Tibial nerve (tissue), 4 donors: ENCODE data around the gene GRB10. TPM values are rescaled to one million over a fixed set of nuclear protein-coding genes. Genes with fewer than 3 reads are reported as not detected.

Experiments used
- DNase-seq, 2 donors: peaks; one replicate each; pipeline ENCODE4 v3.0.0-alpha.2; 2019; ENCODE audit warnings: low spot score in 2 of 2
- H3K27ac ChIP-seq, 4 donors: fragments of 200-600 bp; sonication (generic) in 3 of 4; one replicate each; pipeline ENCODE4 v1.5.1; 2017 to 2019; ENCODE audit warnings: mild to moderate bottlenecking in 1 of 4
- H3K27me3 ChIP-seq, 2 donors: fragments of 200-600 bp; sonication (generic) in 1 of 2; one replicate each; pipeline versions ENCODE4 v1.5.1 to v1.6.0; 2017 to 2019
- H3K36me3 ChIP-seq, 3 donors: fragments of 200-600 bp; sonication (generic); one replicate each; pipeline ENCODE4 v1.5.1; 2018 to 2019
- H3K4me1 ChIP-seq, 4 donors: fragments of 200-600 bp; sonication (generic) in 3 of 4; one replicate each; pipeline ENCODE4 v1.5.1; 2017 to 2019
- H3K4me3 ChIP-seq, 4 donors: fragments of 200-600 bp; sonication (generic) in 3 of 4; one replicate each; pipeline ENCODE4 v1.5.1; 2017 to 2019; ENCODE audit warnings: mild to moderate bottlenecking in 1 of 4, moderate library complexity in 1 of 4
- H3K9me3 ChIP-seq, 4 donors: fragments of 200-600 bp; sonication (generic) in 3 of 4; one replicate each; pipeline ENCODE4 v1.5.1; 2017 to 2019
- EP300 ChIP-seq, 2 donors: sonication (generic); formaldehyde crosslinking; IDR thresholded peaks; one replicate each; pipeline ENCODE4 v1.6.1; 2017; ENCODE audit warnings: antibody characterized with exemption in 2 of 2, mild to moderate bottlenecking in 1 of 2
- POLR2A ChIP-seq, 2 donors: fragments of 450-650 bp; IDR thresholded peaks; one replicate each; pipeline ENCODE4 v1.6.1; 2017; ENCODE audit warnings: antibody characterized with exemption in 2 of 2, mild to moderate bottlenecking in 2 of 2, moderate library complexity in 2 of 2
- WGBS, 2 donors: methylation state at CpG; one replicate each; pipeline ENCODE4 v1.1.5; 2018; 5-methylcytosine and 5-hydroxymethylcytosine counted together
- total RNA-seq, 4 donors: library from RNA; depleted of rRNA; stranded (reverse); fragments of >200 nt; gene quantifications; one replicate each; pipeline ENCODE4 v1.1.0, GENCODE V29; 2016
- TF ChIP-seq, protein P1 (sequence below), 5 experiments: fragments of 200-600 bp in 3 of 5; fragments of 450-650 bp in 2 of 5; sonication (generic) in 3 of 5; IDR thresholded peaks; one replicate each; pipeline ENCODE4 v1.5.1; 2016 to 2019; ENCODE audit warnings: antibody characterized with exemption in 5 of 5, mild to moderate bottlenecking in 3 of 5, moderate library complexity in 2 of 5

The GRB10 gene
- total RNA-seq, 4 donors from 2014 or later: 34.1 to 73.9 (median 56.0) TPM

DNA sequence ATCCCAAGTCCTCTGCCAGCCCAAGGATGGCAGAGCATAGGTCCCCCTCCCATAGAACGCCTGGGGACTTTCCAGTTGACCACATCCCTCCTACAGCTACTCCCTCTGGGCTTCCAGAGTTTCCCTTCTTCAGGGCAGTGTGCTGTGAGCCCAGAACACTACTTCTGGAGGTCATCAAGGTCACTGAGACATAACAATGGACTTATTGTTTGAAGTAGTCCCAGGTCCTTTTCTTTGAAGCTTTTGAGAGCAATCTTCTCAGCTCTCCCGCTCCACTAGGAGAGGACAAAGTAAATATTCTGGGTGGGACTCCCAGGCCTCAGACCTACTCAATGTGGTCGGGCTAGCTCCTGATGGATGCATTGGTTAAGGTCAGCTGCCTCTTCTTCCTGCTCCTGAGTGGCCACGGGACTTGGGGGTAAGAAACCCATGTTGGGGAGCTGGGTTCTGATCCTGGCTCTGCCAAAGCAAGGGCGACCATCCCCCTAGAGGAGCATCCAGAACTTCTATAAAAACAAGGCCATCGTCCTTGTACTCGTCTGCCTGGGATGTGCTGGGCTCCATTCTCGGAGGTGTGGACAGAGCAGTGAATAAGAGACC lies 134.0 kb downstream of the GRB10 start:
- no peak for DNase-seq
- Histone ChIP-seq H3K9me3 (no peaks in the 10 kb centered on the region), H3K36me3 (peaks cover 0 to 7% (median 0%) of the 10 kb centered on the region in 3 donors), H3K27me3 (no peaks in the 10 kb centered on the region), H3K4me3 (no peak overlapping the region), H3K27ac (no peak overlapping the region), H3K4me1 (peaks cover 0 to 18% (median 5%) of the 10 kb centered on the region in 4 donors)
- no peak for TF ChIP-seq EP300 (IDR thresholded peaks at IDR 0.05)
- WGBS, 2 donors: 79 to 89% methylated on average over 8 of the region's 8 CpGs

DNA sequence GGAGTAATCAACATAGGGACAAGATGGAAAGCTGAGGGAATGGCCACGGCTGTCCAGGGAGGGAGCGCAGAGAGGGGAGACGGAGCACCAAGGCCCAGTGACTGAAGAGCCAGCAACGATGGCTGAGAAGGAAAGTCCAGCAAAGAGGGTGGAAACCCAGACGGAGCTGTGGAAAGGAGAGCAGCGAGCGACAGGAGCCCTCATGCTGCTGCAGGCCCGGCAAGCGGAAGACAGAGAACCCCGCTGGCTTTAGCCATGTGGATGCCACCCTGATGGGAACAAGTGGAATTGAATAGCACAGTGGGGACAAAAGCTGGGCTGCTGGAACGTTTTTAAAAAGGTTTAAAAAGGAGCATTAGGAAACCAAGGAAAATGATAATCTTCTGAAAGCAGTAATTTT lies 134.6 kb downstream of the GRB10 start:
- H3K27ac ChIP-seq: no peak overlapping the region
- H3K4me3 ChIP-seq: no peak overlapping the region
- H3K36me3 ChIP-seq: peaks cover 0 to 7% (median 0%) of the 10 kb centered on the region in 3 donors
- DNase-seq: no peak
- no peak for TF ChIP-seq EP300 (IDR thresholded peaks at IDR 0.05)
- TF ChIP-seq, protein P1, sequence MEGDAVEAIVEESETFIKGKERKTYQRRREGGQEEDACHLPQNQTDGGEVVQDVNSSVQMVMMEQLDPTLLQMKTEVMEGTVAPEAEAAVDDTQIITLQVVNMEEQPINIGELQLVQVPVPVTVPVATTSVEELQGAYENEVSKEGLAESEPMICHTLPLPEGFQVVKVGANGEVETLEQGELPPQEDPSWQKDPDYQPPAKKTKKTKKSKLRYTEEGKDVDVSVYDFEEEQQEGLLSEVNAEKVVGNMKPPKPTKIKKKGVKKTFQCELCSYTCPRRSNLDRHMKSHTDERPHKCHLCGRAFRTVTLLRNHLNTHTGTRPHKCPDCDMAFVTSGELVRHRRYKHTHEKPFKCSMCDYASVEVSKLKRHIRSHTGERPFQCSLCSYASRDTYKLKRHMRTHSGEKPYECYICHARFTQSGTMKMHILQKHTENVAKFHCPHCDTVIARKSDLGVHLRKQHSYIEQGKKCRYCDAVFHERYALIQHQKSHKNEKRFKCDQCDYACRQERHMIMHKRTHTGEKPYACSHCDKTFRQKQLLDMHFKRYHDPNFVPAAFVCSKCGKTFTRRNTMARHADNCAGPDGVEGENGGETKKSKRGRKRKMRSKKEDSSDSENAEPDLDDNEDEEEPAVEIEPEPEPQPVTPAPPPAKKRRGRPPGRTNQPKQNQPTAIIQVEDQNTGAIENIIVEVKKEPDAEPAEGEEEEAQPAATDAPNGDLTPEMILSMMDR (IDR thresholded peaks at IDR 0.05): no peak
- no peaks in the 10 kb centered on the region for H3K27me3 ChIP-seq
- H3K9me3 ChIP-seq: no peaks in the 10 kb centered on the region
- peaks cover 0 to 12% (median 2%) of the 10 kb centered on the region in 4 donors for H3K4me1 ChIP-seq
- whole genome bisulfite sequencing, 2 donors: 92 to 93% methylated on average over 11 of the region's 11 CpGs

- no peak overlapping the region for H3K4me3 ChIP-seq
- no peak overlapping the region for H3K27ac ChIP-seq
- 94 to 97% methylated on average over 10 of the region's 10 CpGs for WGBS, 2 donors
- TF ChIP-seq, protein P1 (IDR thresholded peaks at IDR 0.05): no peak
- TF ChIP-seq EP300 (IDR thresholded peaks at IDR 0.05) (no peak), POLR2A (IDR thresholded peaks at IDR 0.05) (no peak)
- no peak for DNase-seq
- peaks cover 0 to 7% (median 0%) of the 10 kb centered on the region in 3 donors for H3K36me3 ChIP-seq
- H3K27me3 ChIP-seq: no peaks in the 10 kb centered on the region
- peaks cover 0 to 5% (median 0%) of the 10 kb centered on the region in 4 donors for H3K4me1 ChIP-seq
- no peaks in the 10 kb centered on the region for H3K9me3 ChIP-seq
Observed at GRCh38 chr7:50647286-50647980, 135.3 kb downstream of the GRB10 start.

GRCh38 chr7:50646069-50646468 lies 136.6 kb downstream of the GRB10 start:
- H3K9me3 ChIP-seq: no peaks in the 10 kb centered on the region
- no peaks in the 10 kb centered on the region for H3K27me3 ChIP-seq
- no peak overlapping the region for H3K27ac ChIP-seq
- H3K4me1 ChIP-seq: peaks cover 0 to 13% (median 0%) of the 10 kb centered on the region in 4 donors
- peaks cover 0 to 5% (median 0%) of the 10 kb centered on the region in 3 donors for H3K36me3 ChIP-seq
- no peak for TF ChIP-seq EP300 (IDR thresholded peaks at IDR 0.05)
- TF ChIP-seq, protein P1 (IDR thresholded peaks at IDR 0.05): no peak
- no peak for TF ChIP-seq POLR2A (IDR thresholded peaks at IDR 0.05)
- DNase-seq: no peak
- 87 to 88% methylated on average over 9 of the region's 9 CpGs for WGBS, 2 donors
- H3K4me3 ChIP-seq: no peak overlapping the region

DNA sequence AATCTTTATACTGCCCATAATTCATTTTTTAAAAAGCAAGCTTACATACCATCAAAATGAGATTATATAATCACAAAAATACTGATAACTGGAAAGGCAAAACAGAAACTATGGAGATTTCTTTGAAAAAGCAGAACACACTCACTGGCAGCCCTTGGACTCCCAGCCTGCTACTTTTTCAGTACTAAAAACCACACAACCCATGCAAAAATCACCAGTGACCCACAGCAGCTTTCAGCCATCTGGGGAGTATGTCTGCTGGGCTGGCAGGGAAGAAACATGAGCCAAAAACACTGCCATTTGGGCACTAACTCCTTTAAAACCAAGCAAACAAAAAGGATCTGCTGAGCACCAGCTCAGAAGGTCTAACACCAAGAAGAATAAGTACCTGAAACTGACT lies 137.5 kb downstream of the GRB10 start:
- TF ChIP-seq POLR2A (IDR thresholded peaks at IDR 0.05) (no peak), EP300 (IDR thresholded peaks at IDR 0.05) (no peak)
- TF ChIP-seq, protein P1 (IDR thresholded peaks at IDR 0.05): no peak
- DNase-seq: no peak
- H3K4me3 ChIP-seq: no peak overlapping the region
- H3K27me3 ChIP-seq: no peaks in the 10 kb centered on the region
- peaks cover 0 to 13% (median 0%) of the 10 kb centered on the region in 4 donors for H3K4me1 ChIP-seq
- H3K9me3 ChIP-seq: no peaks in the 10 kb centered on the region
- no peak overlapping the region for H3K27ac ChIP-seq
- H3K36me3 ChIP-seq: peaks cover 0 to 9% (median 0%) of the 10 kb centered on the region in 3 donors
